Breast epithelium (tissue), 4 donors: Measurements from ENCODE around the gene SLC5A10. TPM values are rescaled to one million over a fixed set of nuclear protein-coding genes. Genes with fewer than 3 reads are reported as not detected.

Source experiments
- DNase-seq, 2 donors: peaks; one replicate each; pipeline ENCODE4 v3.0.0-alpha.2; 2019; ENCODE audit warnings: low spot score in 2 of 2
- H3K27ac ChIP-seq, 2 donors: fragments of 200-600 bp; sonication (generic) in 1 of 2; one replicate each; pipeline ENCODE4 v1.5.1; 2016 to 2019; ENCODE audit warnings: mild to moderate bottlenecking in 1 of 2
- H3K27me3 ChIP-seq, 2 donors: fragments of 200-600 bp; sonication (generic) in 1 of 2; one replicate each; pipeline versions ENCODE4 v1.5.1 to v1.6.0; 2017 to 2019; ENCODE audit warnings: control low read depth in 1 of 2, mild to moderate bottlenecking in 1 of 2
- H3K36me3 ChIP-seq: fragments of 200-600 bp; one replicate; pipeline ENCODE4 v1.5.1; 2019
- H3K4me1 ChIP-seq, 2 donors: fragments of 200-600 bp; sonication (generic); one replicate each; pipeline ENCODE4 v1.5.1; 2016 to 2019; ENCODE audit warnings: control low read depth in 1 of 2
- H3K4me3 ChIP-seq, 3 donors: fragments of 200-600 bp; sonication (generic); 1 replicate in 2 of 3; 2 replicates in 1 of 3; pipeline ENCODE4 v1.5.1; 2016 to 2019; ENCODE audit warnings: mild to moderate bottlenecking in 3 of 3, moderate library complexity in 2 of 3
- H3K9me3 ChIP-seq, 2 donors: fragments of 200-600 bp; sonication (generic) in 1 of 2; one replicate each; pipeline ENCODE4 v1.5.1; 2016 to 2019; ENCODE audit warnings: control low read depth in 1 of 2
- POLR2A ChIP-seq: fragments of 450-650 bp; IDR thresholded peaks from one replicate; pipeline ENCODE4 v1.6.1; 2016; ENCODE audit warnings: antibody characterized with exemption, mild to moderate bottlenecking, moderate library complexity
- POLR2AphosphoS5 ChIP-seq, 3 donors: sonication (generic); formaldehyde crosslinking; IDR thresholded peaks; one replicate each; pipeline ENCODE4 v1.6.1; 2017; ENCODE audit warnings: antibody characterized with exemption in 3 of 3
- intact Hi-C: fragments of 100-400 bp; cut with DNase I; formaldehyde crosslinking; loops from one replicate; pipeline ENCODE4 v1.15.1; 2023; ENCODE audit warnings: low total_unique reads
- total RNA-seq, 3 donors: library from RNA; depleted of rRNA; stranded (reverse); fragments of >200 nt; gene quantifications; one replicate each; pipeline ENCODE4 v1.1.0, GENCODE V29; 2016
- TF ChIP-seq, protein P1 (sequence below), 3 donors: fragments of 450-650 bp; IDR thresholded peaks; one replicate each; pipeline ENCODE4 v1.5.1; 2016 to 2017; ENCODE audit warnings: antibody characterized with exemption in 3 of 3, mild to moderate bottlenecking in 3 of 3, moderate library complexity in 3 of 3

Gene SLC5A10
- total RNA-seq, 3 donors from 2014 or later: 0.29 TPM; not detected in 2

GRCh38 chr17:18985475-18985874 is 33.5 kb downstream of the SLC5A10 start:
- Histone ChIP-seq H3K27me3 (no peaks in the 10 kb centered on the region), H3K27ac (no peak overlapping the region), H3K36me3 (no peaks in the 10 kb centered on the region), H3K4me3 (no peak overlapping the region), H3K4me1 (no peaks in the 10 kb centered on the region), H3K9me3 (no peaks in the 10 kb centered on the region)
- intact Hi-C loops: no loop called here
- TF ChIP-seq POLR2AphosphoS5 (IDR thresholded peaks at IDR 0.05) (no peak), POLR2A (no peak)
- TF ChIP-seq, protein P1, sequence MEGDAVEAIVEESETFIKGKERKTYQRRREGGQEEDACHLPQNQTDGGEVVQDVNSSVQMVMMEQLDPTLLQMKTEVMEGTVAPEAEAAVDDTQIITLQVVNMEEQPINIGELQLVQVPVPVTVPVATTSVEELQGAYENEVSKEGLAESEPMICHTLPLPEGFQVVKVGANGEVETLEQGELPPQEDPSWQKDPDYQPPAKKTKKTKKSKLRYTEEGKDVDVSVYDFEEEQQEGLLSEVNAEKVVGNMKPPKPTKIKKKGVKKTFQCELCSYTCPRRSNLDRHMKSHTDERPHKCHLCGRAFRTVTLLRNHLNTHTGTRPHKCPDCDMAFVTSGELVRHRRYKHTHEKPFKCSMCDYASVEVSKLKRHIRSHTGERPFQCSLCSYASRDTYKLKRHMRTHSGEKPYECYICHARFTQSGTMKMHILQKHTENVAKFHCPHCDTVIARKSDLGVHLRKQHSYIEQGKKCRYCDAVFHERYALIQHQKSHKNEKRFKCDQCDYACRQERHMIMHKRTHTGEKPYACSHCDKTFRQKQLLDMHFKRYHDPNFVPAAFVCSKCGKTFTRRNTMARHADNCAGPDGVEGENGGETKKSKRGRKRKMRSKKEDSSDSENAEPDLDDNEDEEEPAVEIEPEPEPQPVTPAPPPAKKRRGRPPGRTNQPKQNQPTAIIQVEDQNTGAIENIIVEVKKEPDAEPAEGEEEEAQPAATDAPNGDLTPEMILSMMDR (IDR thresholded peaks at IDR 0.05): no peak
- no peak for DNase-seq

DNA sequence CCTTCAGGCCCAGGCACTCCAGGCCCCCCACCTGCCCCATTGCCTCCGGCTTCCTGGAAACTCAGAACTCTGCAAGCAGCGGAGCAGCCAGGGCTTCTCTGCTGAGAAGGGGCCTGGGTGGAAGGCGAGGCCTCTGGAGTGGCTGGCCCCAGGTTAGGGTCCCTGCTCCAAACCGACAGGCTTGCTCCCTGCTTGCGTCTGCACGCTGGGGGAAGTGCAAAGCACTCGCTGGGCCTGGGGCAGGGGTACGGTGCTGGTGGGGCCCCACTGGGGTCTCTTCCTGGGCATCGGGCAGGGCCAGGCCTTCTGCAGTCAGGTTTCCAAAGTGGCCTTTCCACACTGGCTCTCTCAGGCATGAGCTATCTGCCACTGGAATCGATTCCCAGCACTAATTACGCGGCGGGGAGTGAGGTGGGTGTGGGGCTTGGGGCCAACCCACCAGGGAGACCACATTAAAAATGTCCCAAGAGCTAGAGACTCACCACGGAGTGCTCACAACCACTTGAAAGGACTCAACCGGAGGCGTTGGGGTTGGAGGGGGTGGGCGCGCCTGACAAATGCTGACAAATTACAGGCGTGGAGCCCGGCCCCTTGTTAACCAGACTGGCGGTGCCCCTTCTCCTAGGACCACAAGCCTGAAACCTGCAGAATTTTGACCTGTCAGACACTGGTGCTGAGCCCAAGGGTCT is 34.7 kb downstream of the SLC5A10 start:
- intact Hi-C loops: loop anchor here (1.0 kb wide), 1 partner anchor 24 kb away; no protein-coding TSS in a partner anchor
- H3K36me3 ChIP-seq: no peaks in the 10 kb centered on the region
- no peak for TF ChIP-seq POLR2A
- no peak for TF ChIP-seq POLR2AphosphoS5 (IDR thresholded peaks at IDR 0.05)
- TF ChIP-seq, protein P1 (IDR thresholded peaks at IDR 0.05): no peak
- DNase-seq: no peak
- H3K27me3 ChIP-seq: no peaks in the 10 kb centered on the region
- H3K4me3 ChIP-seq: no peak overlapping the region
- no peaks in the 10 kb centered on the region for H3K9me3 ChIP-seq
- no peak overlapping the region for H3K27ac ChIP-seq
- no peaks in the 10 kb centered on the region for H3K4me1 ChIP-seq

- no peak overlapping the region for H3K4me3 ChIP-seq
- TF ChIP-seq POLR2AphosphoS5 (IDR thresholded peaks at IDR 0.05) (no peak), POLR2A (no peak)
- TF ChIP-seq, protein P1 (IDR thresholded peaks at IDR 0.05): no peak
- no peak overlapping the region for H3K27ac ChIP-seq
- H3K4me1 ChIP-seq: no peaks in the 10 kb centered on the region
- DNase-seq: no peak
- intact Hi-C loops: loop anchor here (1.0 kb wide), 1 partner anchor 25 kb away; no protein-coding TSS in a partner anchor
- no peaks in the 10 kb centered on the region for H3K36me3 ChIP-seq
- H3K27me3 ChIP-seq: no peaks in the 10 kb centered on the region
- no peaks in the 10 kb centered on the region for H3K9me3 ChIP-seq
These were observed 35.3 kb downstream of the SLC5A10 start for GRCh38 chr17:18987230-18987610.

- H3K4me3 ChIP-seq: no peak overlapping the region
- DNase-seq: no peak
- intact Hi-C loops: loop anchor here (1.0 kb wide), 1 partner anchor 26 kb away; no protein-coding TSS in a partner anchor
- no peaks in the 10 kb centered on the region for H3K4me1 ChIP-seq
- TF ChIP-seq, protein P1 (IDR thresholded peaks at IDR 0.05): no peak
- TF ChIP-seq POLR2A (no peak), POLR2AphosphoS5 (IDR thresholded peaks at IDR 0.05) (no peak)
- no peaks in the 10 kb centered on the region for H3K9me3 ChIP-seq
- no peaks in the 10 kb centered on the region for H3K27me3 ChIP-seq
- no peak overlapping the region for H3K27ac ChIP-seq
- H3K36me3 ChIP-seq: no peaks in the 10 kb centered on the region
These were observed 36.0 kb downstream of the SLC5A10 start for GRCh38 chr17:18987862-18988545.

DNA sequence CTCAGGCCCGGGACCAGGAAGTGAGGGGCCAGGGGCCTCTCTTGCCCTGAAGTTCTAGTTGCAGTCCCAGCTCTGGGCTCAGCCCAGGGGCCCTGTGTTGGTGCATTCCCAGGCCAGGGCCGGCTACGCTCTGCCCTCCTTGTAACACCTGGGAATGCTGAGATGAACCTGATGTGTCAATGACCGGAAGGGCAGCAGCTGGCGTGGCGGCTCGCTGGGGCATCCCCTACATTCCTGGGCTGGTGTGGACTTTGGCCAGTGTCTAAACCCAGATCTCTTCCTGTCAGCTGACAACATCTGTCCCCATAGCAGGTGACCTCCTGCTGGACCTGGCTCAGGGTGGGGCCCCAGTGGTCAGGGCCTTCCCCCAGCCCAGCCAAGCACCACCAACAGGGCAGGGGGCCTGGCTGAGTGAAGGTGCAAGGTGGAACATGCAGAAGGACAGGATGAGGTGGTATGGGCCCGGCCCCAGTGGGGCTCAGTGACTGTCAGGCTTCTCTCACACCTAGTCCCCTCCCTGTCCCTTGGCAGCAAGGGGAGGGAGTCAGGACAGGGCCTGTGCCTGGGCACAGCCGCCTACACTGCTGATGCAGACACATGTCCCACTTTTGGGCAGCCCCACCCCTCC is 36.7 kb downstream of the SLC5A10 start:
- no peaks in the 10 kb centered on the region for H3K9me3 ChIP-seq
- H3K4me1 ChIP-seq: no peaks in the 10 kb centered on the region
- intact Hi-C loops: no loop called here
- H3K4me3 ChIP-seq: no peak overlapping the region
- no peaks in the 10 kb centered on the region for H3K27me3 ChIP-seq
- no peaks in the 10 kb centered on the region for H3K36me3 ChIP-seq
- no peak overlapping the region for H3K27ac ChIP-seq
- TF ChIP-seq POLR2AphosphoS5 (IDR thresholded peaks at IDR 0.05) (no peak), POLR2A (no peak)
- TF ChIP-seq, protein P1 (IDR thresholded peaks at IDR 0.05): no peak
- no peak for DNase-seq
